Caco-2 (cell line): ENCODE results near the gene ALAD. TPM values are rescaled to one million over a fixed set of nuclear protein-coding genes. Genes with fewer than 3 reads are reported as not detected.

ENCODE experiments used
- BruUV-seq: library from RNA; stranded (reverse); fragments of 400-500 nt; replicated peaks from 2 replicates; lab custom pipeline; 2021; lab: Mats Ljungman, UMichigan
- CTCF ChIA-PET: fragments of 300-600 bp; sonication (Branson Sonifier 250); formaldehyde crosslinking; loops from one replicate; lab custom pipeline; 2022; ENCODE audit warnings: antibody characterized with exemption; lab: Charles Lee
- POLR2A ChIA-PET: fragments of 300-600 bp; sonication (Branson Sonifier 250); formaldehyde crosslinking; loops from one replicate; lab custom pipeline; 2022; ENCODE audit warnings: antibody characterized with exemption; lab: Charles Lee
- DNase-seq, 2 experiments: peaks; one replicate each; pipeline versions ENCODE4 v3.0.0 to v3.0.0-alpha.2; 2020 to 2022
- H3K27me3 ChIP-seq: replicated peaks from 2 replicates; pipeline ENCODE4 v1.6.0; 2011; ENCODE audit warnings: low read length; ENCODE audit not compliant: control insufficient read depth, insufficient read depth
- H3K36me3 ChIP-seq: 2 replicates; pipeline ENCODE4 v1.5.1; 2011; ENCODE audit warnings: low read length; ENCODE audit not compliant: control insufficient read depth, insufficient read depth
- H3K4me1 ChIP-seq: fragments of 250-450 bp; sonication (Bioruptor Pico); 2 replicates; pipeline ENCODE4 v1.5.1; 2020; ENCODE audit warnings: mild to moderate bottlenecking
- H3K4me3 ChIP-seq: 2 replicates; pipeline ENCODE4 v1.5.1; 2011; ENCODE audit warnings: low read depth, mild to moderate bottlenecking, control low read depth, low read length
- H3K9me3 ChIP-seq: fragments of 250-450 bp; sonication (Bioruptor Pico); 2 replicates; pipeline ENCODE4 v1.5.1; 2020; ENCODE audit warnings: mild to moderate bottlenecking, moderate library complexity
- H3K27ac Mint-ChIP-seq: one replicate; pipeline ENCODE4 v1.8.0; 2022; ENCODE audit warnings: mixed read lengths; ENCODE audit not compliant: unreplicated experiment
- H3K27me3 Mint-ChIP-seq: one replicate; pipeline ENCODE4 v1.8.0; 2022; ENCODE audit warnings: mixed read lengths; ENCODE audit not compliant: insufficient read depth, unreplicated experiment
- H3K36me3 Mint-ChIP-seq: one replicate; pipeline ENCODE4 v1.8.0; 2022; ENCODE audit warnings: mild to moderate bottlenecking, mixed read lengths; ENCODE audit not compliant: insufficient read depth, unreplicated experiment
- H3K4me1 Mint-ChIP-seq: one replicate; pipeline ENCODE4 v1.8.0; 2022; ENCODE audit warnings: low read depth, mixed read lengths; ENCODE audit not compliant: unreplicated experiment
- H3K4me3 Mint-ChIP-seq: one replicate; pipeline ENCODE4 v1.8.0; 2022; ENCODE audit warnings: mild to moderate bottlenecking, moderate library complexity, mixed read lengths; ENCODE audit not compliant: unreplicated experiment
- H3K9me3 Mint-ChIP-seq: one replicate; pipeline ENCODE4 v1.8.0; 2022; ENCODE audit warnings: mixed read lengths; ENCODE audit not compliant: unreplicated experiment
- CTCF ChIP-seq, 2 experiments: fragments of 200-600 bp in 1 of 2; IDR thresholded peaks; 1 replicate in 1 of 2; 2 replicates in 1 of 2; pipeline versions ENCODE4 v1.5.1 to v1.8.0; 2011 to 2022; ENCODE audit warnings: antibody characterized with exemption in 1 of 2, control low read depth in 1 of 2, inconsistent platforms in 1 of 2, low read depth in 1 of 2, low read length in 1 of 2, mild to moderate bottlenecking in 1 of 2, moderate library complexity in 1 of 2; ENCODE audit not compliant: insufficient read depth in 1 of 2, severe bottlenecking in 1 of 2, unreplicated experiment in 1 of 2
- intact Hi-C: fragments of 100-400 bp; cut with micrococcal nuclease; formaldehyde crosslinking; loops from one replicate; pipeline ENCODE4 v1.10.0; 2022; ENCODE audit not compliant: unreplicated experiment
- total RNA-seq: library from RNA; stranded (reverse); gene quantifications from 2 replicates; pipeline ENCODE4 v1.2.3, GENCODE V29; 2022

The ALAD gene
- total RNA-seq, 1 experiment from 2014 or later: 48.8 TPM

GRCh38 chr9:113431191-113431590 lies 30.1 kb upstream of the ALAD start:
- intact Hi-C loops: no loop called here
- Mint-ChIP-seq H3K4me1 (peaks cover under 1% of the 10 kb centered on the region), H3K9me3 (peaks cover 3% of the 10 kb centered on the region), H3K27me3 (no peaks in the 10 kb centered on the region), H3K27ac (no peak overlapping the region), H3K36me3 (peaks cover 5% of the 10 kb centered on the region), H3K4me3 (no peak overlapping the region)
- POLR2A ChIA-PET: no interaction called here
- BruUV-seq: no TSS peak
- CTCF ChIA-PET: no interaction called here
- TF ChIP-seq CTCF (IDR thresholded peaks at IDR 0.05; ENCODE audit: insufficient read depth in 1 of 2, low read depth in 1 of 2, low read length in 1 of 2, severe bottlenecking in 1 of 2, unreplicated experiment in 1 of 2): no peak
- Histone ChIP-seq H3K9me3 (no peaks in the 10 kb centered on the region), H3K27me3 (no peaks in the 10 kb centered on the region), H3K4me3 (no peak overlapping the region), H3K4me1 (no peaks in the 10 kb centered on the region), H3K36me3 (no peaks in the 10 kb centered on the region)
- no peak for DNase-seq

- BruUV-seq: no TSS peak
- H3K4me3 Mint-ChIP-seq: no peak overlapping the region
- H3K9me3 Mint-ChIP-seq: no peaks in the 10 kb centered on the region
These were observed 27.1 kb upstream of the ALAD start for GRCh38 chr9:113428062-113428615.

GRCh38 chr9:113427629-113428028 lies 26.5 kb upstream of the ALAD start:
- no peak overlapping the region for H3K4me3 Mint-ChIP-seq
- BruUV-seq: no TSS peak
- no peaks in the 10 kb centered on the region for H3K9me3 ChIP-seq
- DNase-seq: no peak
- H3K4me1 ChIP-seq: no peaks in the 10 kb centered on the region
- H3K27me3 Mint-ChIP-seq: no peaks in the 10 kb centered on the region
- no peak overlapping the region for H3K4me3 ChIP-seq
- intact Hi-C loops: no loop called here
- TF ChIP-seq CTCF (IDR thresholded peaks at IDR 0.05; ENCODE audit: insufficient read depth in 1 of 2, low read depth in 1 of 2, low read length in 1 of 2, severe bottlenecking in 1 of 2, unreplicated experiment in 1 of 2): no peak
- H3K36me3 Mint-ChIP-seq: no peaks in the 10 kb centered on the region
- no peaks in the 10 kb centered on the region for H3K36me3 ChIP-seq
- CTCF ChIA-PET: no interaction called here
- no peaks in the 10 kb centered on the region for H3K4me1 Mint-ChIP-seq
- POLR2A ChIA-PET: interaction anchor here (0.6 to 1.2 kb wide), 2 partner anchors 17 to 53 kb away, joined by 3 to 7 read pairs; partner anchors contain the start of genes C9orf43 and POLE3
- H3K27me3 ChIP-seq: no peaks in the 10 kb centered on the region
- H3K27ac Mint-ChIP-seq: no peak overlapping the region
- H3K9me3 Mint-ChIP-seq: no peaks in the 10 kb centered on the region

More at GRCh38 chr9:113428062-113428615, 27.1 kb upstream of the ALAD start:
- H3K36me3 Mint-ChIP-seq: no peaks in the 10 kb centered on the region
- H3K9me3 ChIP-seq: no peaks in the 10 kb centered on the region
- H3K27me3 Mint-ChIP-seq: no peaks in the 10 kb centered on the region
- DNase-seq: no peak
- ChIA-PET POLR2A (interaction anchor here (0.6 to 1.2 kb wide), 2 partner anchors 18 to 52 kb away, joined by 3 to 7 read pairs; partner anchors contain the start of genes C9orf43 and POLE3), CTCF (no interaction called here)
- H3K36me3 ChIP-seq: no peaks in the 10 kb centered on the region
- no peaks in the 10 kb centered on the region for H3K27me3 ChIP-seq
- intact Hi-C loops: no loop called here
- H3K4me1 Mint-ChIP-seq: no peaks in the 10 kb centered on the region
- no peak overlapping the region for H3K27ac Mint-ChIP-seq
- no peak overlapping the region for H3K4me3 ChIP-seq
- H3K4me1 ChIP-seq: no peaks in the 10 kb centered on the region
- TF ChIP-seq CTCF (IDR thresholded peaks at IDR 0.05; ENCODE audit: insufficient read depth in 1 of 2, low read depth in 1 of 2, low read length in 1 of 2, severe bottlenecking in 1 of 2, unreplicated experiment in 1 of 2): no peak
